ENCODE results near the gene ASIC2.

Gene ASIC2

DNA sequence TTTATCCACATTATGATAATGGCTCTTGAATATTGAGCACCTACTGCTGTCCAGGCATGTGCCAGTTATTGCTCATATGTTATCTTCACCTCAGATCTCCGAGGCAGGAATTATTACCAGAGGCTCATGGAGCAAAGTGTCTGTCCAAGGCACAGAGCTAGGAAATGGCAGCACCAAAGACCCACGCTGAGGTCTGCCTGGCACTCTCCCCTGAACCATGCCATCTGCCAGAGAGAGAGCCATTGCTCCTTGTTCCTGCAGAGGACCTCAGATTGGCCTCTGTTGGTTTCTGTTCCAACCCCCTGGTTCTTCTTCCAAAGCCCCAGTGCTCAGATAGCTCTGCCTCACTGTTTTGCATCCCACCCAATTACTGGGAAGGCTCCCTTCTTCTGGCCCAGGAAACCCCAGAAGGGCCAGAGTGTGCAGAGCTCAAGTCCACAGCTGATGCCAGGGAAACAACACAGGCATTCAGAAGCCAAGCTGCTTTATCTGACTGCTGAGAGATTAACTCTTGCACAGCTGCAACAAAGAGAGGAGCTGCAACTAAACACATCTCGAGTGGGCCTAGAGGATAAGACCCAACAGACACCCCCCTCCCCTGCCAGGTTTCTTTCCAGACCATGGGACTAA is 5.9 kb downstream of the ASIC2 start:
- DNase-seq: no peak

DNA sequence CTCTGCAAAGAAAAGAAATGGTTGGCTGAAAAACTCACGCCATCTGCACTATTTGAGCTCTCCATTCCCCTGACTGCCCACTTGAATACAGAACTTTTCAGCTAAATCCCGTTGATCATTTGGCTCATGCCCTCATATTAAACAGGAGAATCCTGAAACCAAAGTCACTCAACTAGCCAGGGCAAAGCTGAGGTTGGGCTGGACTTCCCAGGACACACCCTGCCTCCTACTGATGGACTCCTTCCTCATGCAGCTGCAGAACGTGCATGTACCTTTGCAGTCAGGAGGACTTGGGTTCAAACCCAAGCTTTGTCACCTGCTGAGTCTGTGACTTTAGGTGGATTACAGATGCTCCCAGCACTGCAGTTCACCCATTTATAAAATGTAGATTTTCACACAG is 7.7 kb downstream of the ASIC2 start:
- no peak for DNase-seq

DNA sequence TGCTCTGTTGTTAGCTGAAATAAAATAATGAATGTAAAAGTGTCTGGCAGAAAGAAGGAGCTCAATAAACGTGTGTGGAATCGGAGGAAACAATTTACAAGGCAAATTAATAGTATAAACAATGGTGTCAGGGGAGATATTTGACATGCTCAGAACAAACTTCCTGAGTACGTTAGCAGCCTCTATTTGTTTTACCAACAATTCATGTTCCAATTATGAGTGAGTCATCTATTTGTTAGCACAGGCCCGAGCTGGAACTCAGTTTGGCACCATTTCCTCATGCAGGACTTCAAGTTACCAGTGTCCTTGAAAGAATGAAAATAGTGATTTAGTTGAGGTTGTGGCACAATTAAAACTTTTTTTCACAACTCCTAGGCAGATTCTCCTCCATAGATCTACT is 9.1 kb downstream of the ASIC2 start:
- no peak for DNase-seq

DNA sequence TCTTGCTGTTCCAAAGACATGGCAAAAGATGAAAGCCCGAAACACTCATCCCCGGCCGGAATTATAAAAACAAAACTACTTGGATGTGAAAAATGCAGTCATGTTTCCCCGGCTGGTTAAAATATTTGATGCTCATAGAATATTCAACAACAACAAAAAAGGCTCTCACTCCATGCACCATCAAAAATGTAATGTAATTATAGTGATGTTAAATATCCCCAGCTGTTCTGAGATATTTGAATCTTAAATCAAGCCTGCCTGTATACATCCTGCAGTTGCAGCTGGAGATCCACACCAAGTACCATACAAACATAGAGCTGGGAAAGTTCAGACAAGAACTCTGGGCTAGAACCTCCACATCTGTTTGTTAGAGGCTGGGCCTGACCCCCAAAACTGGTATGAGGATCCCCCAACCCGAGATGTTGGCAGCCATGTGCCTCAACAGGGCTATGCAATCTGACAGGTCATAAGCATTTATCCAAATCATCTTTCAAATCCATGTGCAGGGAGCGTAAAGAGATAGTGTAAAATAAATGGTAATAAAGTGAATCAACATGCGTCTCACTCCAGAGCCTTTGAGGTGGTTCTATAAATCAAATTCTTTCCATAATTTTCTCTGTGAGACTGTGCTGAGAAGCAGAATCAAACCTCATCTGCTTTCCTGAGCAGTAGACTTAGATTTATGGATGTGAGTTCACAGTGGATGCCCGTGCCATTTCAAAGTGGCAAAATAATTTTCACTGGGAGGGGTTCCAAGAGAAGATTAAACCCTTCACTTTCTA is 12.7 kb downstream of the ASIC2 start:
- no peak for DNase-seq

DNA sequence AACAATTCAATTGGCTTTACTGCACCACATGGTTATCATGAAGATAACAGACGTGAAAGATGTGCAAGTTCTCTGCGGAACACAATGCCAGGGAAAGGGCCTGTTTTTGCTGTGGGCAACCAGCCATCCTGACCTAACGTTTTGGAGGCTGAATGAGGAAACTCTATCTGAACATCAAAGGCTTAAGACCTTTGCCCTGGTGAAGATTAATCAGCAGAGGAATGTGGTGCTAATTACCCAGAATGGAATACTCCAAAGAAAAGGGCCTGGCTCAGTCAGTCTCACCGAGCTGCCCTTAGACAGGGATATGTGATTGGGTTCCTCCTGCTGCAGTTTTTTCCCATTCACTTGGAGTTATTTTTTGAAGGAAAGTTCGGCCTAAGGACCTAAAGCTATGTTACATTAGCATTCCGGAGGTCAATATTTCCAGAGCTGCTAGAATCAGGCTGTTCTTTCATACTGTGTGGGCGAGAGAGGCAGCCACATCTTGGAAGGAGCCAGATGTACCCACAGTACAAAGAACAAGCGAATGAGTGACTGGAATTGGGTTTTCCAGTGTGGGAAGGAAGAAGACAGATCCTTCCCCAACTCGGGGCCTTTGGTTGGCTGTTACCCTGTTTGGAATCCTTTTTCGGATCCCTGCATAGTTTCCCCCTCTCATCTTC is 15.5 kb downstream of the ASIC2 start:
- no peak for DNase-seq

DNA sequence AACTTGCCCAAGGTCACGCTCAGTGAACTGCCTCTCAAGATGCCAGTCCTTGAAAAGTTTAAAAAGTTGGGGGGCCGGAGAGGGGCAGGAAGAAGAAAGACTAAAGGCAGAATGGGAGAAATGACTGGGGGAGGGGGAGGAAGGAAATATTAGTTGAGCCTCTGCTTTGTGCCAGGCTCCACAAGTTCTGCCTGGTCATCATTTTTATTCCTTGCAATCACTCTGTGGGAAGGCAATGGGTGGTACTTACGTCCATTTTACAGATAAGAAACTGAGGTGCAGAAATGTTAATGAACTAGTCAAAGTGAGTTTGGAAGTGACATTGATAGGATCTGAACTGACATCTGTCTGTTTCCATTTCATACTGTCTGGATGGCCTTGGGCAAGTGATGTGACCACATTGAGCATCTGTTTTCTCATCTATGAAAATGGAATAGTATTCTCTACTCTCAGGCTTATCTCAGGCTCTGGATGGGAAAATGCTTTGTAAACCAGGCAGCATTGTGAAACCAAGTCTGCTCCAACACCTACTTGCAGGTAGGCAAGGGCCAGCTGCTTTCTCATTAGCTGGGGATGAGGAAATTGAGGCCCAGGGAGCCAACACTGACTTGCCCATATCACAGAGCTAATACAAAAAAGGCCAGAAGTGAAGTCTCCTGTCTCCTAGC is 19.2 kb downstream of the ASIC2 start:
- DNase-seq: no peak

DNA sequence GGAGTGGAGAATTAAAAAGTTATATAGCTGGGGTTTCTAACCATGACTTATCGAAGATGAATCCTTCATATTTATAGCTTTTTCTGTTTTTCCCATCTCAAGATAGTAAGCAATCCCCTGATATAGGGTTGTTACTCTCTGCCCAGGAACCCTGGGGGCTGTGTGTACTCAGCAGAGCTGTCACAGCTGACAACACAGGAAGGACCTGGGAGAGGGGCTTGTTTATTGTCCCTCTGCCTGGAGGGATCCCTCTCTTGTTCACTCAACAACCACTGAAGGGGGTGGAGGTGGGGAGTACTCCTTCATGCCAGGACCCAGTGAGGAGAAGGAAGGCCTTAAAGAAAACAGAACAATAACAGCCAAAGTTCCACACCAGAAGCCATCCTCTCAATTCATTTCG is 19.8 kb downstream of the ASIC2 start:
- no peak for DNase-seq

DNA sequence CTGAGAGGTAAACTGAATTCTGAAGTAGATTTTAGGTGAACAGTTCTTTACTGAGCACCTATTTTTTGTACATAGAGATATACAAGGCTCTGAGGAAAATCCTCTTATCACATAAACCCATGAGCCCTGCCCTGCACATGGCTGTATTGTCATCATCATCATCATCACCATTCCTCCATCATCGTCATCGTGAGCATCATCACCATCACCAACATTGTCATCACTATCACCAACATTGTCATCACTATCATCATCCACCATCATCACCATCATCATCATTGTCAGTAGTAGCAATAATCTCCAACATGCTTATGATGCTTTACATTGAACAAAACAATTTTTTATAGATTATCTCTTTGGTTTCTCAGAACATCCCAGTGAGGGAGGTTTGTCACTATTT is 20.7 kb downstream of the ASIC2 start:
- DNase-seq: no peak

DNA sequence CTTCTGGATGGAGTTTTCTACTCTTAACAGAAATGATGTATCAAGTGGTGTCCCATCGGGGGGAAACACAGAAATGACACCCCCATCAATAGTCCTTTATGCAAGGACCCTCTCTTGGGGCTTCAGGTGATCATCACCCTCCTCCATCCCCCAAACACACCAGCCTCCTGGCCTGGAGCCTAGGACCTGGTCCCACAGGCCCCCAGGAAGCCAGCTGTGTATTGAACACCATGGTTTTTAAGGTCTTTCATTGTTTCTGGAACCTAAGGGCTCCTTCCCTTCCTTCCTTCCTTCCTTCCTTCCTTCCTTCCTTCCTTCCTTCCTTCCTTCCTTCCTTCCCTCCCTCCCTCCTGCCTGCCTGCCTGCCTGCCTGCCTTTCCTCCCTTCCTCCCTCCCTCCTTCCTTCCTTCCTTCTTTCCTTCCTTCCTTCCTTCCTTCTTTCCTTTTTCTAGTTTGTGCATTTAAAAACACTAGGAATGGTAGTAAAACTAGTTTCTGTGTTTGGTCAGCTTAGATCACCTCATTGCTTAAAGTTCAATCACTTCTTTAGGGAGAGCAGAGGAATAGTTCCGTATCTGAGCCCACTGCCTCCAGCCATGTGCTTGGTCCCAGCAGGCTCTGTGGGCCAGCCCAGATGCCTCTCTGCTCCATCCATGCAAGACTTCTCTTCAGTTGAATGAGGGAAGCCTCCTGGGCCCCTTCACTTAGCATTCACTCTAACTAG is 23.6 kb downstream of the ASIC2 start:
- no peak for DNase-seq

DNA sequence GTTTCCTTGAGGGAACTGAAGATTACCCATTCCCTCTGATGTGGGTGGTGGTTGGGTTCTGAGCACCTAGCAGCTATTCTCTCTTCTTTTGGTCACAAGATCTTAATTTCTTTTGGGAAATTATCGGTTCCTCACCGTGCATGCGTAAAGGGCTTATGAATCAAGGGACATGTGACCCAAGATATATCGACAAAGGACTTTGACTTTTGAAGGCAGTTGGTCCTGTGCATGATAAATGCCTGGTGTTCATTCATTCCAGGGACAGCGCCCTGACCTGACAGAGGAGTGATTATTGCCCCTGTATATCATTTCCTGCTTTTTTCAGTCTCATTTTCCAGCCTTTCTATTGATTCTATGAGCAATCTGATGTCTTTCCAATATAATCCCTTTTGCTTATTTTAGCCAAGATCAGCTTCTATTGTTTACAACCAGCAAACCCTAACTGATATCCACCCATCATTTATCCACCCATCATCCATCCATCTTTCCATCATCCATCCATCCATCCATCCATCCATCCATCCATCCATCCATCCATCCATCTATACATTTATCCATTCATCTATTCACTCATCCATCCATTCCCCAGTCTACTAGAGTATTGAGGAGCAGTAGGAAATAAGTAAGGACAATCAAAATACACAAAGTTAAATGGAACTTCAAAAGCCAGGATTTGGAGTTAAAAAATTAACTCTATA is 25.1 kb downstream of the ASIC2 start:
- no peak for DNase-seq

DNA sequence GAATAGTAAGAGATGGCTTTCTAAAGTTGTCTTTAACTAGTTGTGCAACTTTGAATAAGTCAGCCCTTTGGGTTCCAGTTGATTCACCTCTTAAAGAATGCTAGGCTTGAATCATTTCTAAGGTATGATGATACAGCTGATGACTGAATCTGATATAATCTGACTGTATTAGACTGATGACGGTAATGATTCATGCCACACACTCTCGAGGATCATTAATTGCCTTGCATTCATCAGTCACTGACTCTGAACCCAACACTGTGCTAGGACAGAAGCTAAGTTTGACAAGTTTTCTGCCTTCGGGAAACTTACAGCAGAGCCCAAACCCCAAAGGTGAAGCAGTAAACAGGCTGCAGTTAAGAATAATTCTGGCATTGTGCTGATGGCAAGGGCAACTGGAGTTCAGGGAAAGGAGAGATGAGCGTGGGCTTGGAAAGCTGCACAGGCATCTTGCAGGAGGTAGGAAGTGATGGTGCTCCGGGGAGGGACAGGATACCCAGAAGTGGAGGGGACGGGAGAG is 25.8 kb downstream of the ASIC2 start:
- no peak for DNase-seq

DNA sequence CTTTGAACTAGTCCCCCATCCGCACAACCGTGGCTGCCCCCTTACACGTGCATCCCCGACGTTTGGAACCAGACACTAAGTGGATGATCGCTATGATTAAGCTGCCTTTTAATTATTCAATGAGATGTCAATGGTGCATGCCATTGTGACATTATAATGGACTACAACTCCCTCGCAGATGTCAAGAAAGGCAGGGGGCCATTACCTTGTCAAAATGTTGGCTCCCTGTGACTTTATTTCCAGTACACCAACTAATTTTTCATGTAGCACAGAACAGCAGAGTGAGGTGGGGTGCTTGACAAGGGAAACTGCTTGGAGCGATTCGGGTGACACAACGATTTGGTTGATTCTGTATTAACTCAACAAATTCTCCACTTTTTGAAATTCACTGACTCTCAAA is 26.5 kb downstream of the ASIC2 start:
- no peak for DNase-seq

DNA sequence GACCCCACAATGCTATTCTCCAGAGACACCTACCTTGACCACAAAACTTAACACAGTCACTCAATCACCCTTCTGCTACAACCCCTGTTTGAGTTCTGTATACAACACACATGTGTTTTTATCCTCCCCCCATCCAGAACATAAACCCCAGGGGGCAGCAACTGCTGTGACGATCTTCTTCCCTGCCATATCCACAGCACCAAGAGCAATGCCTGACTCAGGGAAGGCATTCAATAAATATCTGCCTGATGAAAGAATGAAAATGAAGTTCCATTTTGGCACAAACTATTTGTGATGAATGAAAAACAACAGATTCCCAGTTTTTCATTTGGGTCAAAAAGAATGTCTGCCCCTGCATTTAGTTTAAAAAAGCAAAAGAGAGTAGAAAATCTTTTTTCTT is 27.0 kb downstream of the ASIC2 start:
- DNase-seq: no peak

DNA sequence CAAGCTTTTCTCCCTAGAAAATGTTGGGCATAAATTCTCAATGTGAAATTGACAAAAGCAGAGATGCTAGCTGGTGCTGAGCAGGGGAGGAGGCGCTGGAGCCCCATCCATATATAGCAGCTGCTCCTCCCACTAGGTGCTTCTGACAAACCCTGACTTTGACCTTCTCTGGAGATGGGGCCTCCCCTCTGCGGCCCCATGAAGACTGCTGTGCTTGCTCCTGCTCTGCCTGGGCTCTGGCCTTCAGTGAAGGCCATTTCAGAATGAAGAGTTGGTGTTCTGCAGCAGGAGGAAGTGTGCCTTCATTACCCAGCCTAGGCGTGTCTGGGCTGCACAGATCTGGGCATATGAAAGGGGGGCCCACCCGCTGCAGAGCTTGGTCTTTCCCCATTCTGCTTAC is 29.7 kb downstream of the ASIC2 start:
- DNase-seq: no peak

DNA sequence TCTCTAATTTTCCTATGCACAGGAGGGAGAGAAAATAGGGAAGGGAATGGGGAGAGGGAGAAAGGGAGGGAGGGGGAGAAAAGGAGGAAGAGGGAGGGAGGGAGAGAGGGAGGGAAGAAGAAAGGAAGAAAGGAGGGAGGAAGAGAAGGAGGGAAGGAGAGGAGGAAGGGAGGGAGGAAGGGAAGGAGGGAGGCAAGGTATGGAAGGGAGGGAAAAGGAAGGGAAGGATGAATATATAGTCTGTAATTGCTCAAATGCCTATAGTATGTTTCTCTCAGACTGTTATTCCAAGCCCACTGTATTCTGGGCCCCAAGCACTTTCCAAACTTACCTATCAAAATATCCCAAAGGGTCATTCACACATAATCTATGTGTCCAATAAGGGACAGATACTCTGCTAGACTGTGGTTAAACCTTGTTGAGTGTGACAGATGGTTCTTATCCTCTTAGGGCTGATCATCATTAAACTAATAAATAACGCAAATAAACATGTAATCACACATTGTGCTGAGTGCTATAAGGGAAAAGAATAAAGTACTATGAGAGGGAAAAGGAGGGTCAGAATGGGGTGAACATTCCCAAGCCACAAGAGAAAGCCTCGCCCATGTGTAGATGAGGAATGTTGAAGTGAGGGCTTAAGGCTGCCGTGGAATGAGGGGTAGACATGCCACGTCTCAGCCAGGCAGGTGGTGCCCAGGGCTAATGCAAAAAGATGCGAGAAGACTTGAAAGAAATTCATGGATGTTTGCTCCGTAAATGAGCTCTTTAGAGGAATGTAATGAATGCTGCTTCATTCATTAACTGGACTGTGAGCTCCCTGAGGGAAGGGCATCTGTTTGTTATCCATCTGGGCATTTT is 30.6 kb downstream of the ASIC2 start:
- DNase-seq: no peak

DNA sequence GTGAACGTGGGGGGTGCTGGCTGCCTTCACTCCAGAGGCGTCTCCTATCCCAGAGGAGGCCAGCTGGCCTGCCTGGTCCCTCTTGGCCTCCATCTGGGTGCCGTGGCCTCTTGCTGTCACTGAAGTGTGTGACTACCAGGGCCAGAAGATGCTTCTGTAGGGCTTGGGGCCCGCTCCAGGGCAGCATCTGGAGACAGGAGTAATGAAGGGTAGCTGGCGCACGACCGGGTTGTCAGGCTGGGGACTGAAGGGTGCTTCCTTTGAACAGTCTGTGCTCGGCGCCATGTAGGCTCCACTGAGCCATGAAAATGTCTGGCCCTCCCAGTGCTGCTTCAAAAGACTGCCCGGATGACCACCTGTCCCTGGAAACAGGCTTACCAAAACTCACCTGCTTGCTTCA is 31.3 kb downstream of the ASIC2 start:
- no peak for DNase-seq

DNA sequence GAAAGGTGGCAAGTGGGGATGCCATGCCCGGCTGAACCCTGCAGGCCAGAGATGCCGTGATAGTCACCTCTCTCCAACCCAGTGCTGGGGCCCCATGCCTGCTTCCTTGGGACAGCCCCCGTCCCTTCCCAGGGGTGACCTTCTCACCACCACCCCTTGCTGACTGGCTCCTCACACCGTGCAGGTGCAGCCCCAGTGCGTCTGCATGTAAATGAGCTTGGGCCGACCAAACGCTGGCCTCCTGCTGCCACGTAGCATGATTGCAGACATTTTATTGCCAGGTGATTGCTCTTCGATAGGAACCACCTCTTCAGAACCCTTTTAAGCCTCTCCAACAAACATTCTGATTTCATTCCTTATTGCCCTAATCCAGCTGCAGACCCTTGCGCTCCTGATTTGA is 32.5 kb downstream of the ASIC2 start:
- DNase-seq: no peak

DNA sequence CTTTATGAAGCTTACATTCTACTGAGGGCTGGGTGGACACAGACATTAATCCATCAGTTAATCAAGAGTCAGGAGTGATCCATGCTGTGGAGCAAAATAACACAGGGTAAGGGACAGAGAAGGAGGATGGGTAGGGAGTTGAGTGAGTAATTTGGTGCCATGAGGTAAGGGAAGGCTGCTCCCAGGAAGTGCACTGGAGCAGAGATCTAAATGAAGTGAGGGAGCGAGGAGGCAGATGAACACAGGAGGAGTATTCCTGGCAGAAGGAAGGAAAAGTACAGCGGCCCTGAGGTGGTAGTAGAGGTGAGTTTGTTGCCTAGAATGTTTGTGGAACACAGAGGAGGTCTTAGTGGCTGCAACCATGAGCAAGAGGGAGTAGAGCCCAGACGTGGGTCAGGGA is 34.8 kb downstream of the ASIC2 start:
- DNase-seq: no peak

DNA sequence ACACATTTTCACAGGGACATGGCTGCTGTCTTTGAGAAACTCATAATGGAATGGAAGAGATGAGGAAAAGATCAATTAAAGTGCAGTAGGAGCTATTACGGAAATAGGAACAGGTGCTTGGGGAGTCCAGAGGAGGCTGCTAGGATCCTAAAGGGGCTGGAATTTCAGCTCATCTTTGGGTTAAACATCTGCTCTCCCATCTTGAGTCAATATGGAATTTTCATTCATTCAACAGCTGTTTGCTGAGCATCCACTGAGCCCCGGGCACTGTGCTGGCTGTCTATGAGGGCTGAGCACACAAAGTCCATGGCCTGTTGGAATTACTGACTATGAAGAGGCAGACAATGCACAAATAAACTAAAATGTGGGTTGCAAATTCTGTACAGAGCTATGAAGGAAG is 47.9 kb downstream of the ASIC2 start:
- DNase-seq: no peak

DNA sequence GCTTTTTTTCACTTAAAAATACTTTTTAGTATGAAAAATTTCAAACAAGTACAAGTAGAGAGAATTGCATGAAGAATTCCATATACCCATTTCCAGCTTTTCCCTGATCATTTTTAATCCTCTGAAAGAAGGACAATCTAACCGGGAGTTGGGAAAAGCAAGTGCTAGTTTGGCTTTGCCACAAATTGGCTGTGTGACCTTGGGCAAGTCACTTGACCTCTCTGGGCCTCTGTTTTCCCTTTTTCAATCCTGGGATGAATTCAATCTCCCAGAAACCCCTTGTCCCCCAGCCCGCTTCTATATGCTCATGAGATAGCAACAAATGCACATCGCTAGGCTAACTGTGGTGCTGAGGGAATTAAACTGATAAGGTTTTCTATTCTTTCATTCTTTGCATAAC is 49.4 kb downstream of the ASIC2 start:
- no peak for DNase-seq
